Measurements from ENCODE around the gene GPATCH3. TPM values are rescaled to one million over a fixed set of nuclear protein-coding genes. Genes with fewer than 3 reads are reported as not detected.

Gene GPATCH3
- total and polyA plus RNA-seq, 2 donors from 2014 or later, result 15.8 TPM

DNA sequence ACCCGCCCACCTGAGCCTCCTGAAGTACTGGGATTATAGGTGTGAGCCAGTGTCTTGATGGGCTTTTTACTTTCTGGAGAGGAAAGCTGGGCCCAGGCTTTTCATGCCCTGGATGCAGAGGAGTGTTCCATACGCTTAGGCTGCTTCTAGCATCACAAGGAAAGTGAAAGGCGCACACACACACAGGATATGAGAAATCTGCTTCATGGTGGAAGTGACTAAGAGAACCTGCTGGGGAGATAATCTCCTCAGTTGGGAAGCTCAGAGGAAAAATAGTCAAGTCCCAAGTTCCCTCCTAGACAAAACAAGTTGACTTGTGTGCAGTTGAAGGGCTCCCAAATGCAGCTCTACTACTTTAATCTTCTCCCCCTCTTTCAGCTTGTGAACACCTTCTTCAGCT is 23.4 kb upstream of the GPATCH3 start:
- H3K36me3 ChIP-seq (ENCODE audit: control insufficient read depth in 2 of 3, insufficient read depth in 3 of 3, low read length in 3 of 3), result peaks cover 2 to 9% (median 9%) of the 10 kb centered on the region in 3 donors
- H3K4me1 ChIP-seq (ENCODE audit: control insufficient read depth in 2 of 3, insufficient read depth in 2 of 3, low read depth in 1 of 3, low read length in 3 of 3), result peaks cover 4 to 14% (median 9%) of the 10 kb centered on the region in 3 donors
- DNase-seq, result no peak
- no peak overlapping the region for H3K27ac ChIP-seq (ENCODE audit: low read depth in 2 of 2, low read length in 2 of 2)
- H3K9me3 ChIP-seq (ENCODE audit: control insufficient read depth in 2 of 3, insufficient read depth in 1 of 3, low read length in 3 of 3), result no peaks in the 10 kb centered on the region
- FAIRE-seq, result no peak
- intact Hi-C loops (cut with DNase I), result no loop called here
- no peak for TF ChIP-seq CTCF (IDR thresholded peaks at IDR 0.05; ENCODE audit: borderline replicate concordance, extremely low read depth, insufficient read depth)
- H3K9ac ChIP-seq (ENCODE audit: low read length in 3 of 3), result no peak overlapping the region
- H3K4me3 ChIP-seq (ENCODE audit: low read length in 3 of 3), result no peak overlapping the region
- no peaks in the 10 kb centered on the region for H3K27me3 ChIP-seq (ENCODE audit: control insufficient read depth, insufficient read depth, low read length)

DNA sequence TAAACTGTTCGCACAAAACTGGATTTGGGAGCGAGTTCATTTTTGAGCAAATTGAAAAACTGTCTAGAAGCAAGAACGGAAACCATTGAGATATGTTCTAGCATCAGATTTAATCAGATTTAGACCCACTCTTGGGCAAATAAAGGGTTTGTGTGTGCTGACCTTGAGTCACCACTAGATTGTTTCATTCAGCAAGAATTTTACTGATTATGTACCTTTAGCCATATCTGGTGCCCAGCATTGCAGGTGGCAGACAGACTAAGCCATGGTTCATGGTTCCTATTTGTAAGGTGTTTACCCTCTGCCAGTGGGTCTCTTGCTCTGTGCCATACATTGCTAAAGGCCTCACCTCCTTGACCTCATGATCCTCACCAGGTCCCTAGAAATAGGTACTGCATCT is 22.6 kb upstream of the GPATCH3 start:
- Histone ChIP-seq H3K4me3 (ENCODE audit: low read length in 3 of 3) (peak overlapping the region in 2 of 3 donors; percentile 69 to 82), H3K4me1 (ENCODE audit: control insufficient read depth in 2 of 3, insufficient read depth in 2 of 3, low read depth in 1 of 3, low read length in 3 of 3) (peaks cover 4 to 14% (median 9%) of the 10 kb centered on the region in 3 donors), H3K27ac (ENCODE audit: low read depth in 2 of 2, low read length in 2 of 2) (no peak overlapping the region), H3K27me3 (ENCODE audit: control insufficient read depth, insufficient read depth, low read length) (no peaks in the 10 kb centered on the region), H3K9me3 (ENCODE audit: control insufficient read depth in 2 of 3, insufficient read depth in 1 of 3, low read length in 3 of 3) (no peaks in the 10 kb centered on the region), H3K9ac (ENCODE audit: low read length in 3 of 3) (peak overlapping the region in 1 of 3 donors; percentile 33), H3K36me3 (ENCODE audit: control insufficient read depth in 2 of 3, insufficient read depth in 3 of 3, low read length in 3 of 3) (peaks cover 0 to 9% (median 6%) of the 10 kb centered on the region in 3 donors)
- no peak for TF ChIP-seq CTCF (IDR thresholded peaks at IDR 0.05; ENCODE audit: borderline replicate concordance, extremely low read depth, insufficient read depth)
- intact Hi-C loops (cut with DNase I), result no loop called here
- DNase-seq (no peak), FAIRE-seq (no peak)

DNA sequence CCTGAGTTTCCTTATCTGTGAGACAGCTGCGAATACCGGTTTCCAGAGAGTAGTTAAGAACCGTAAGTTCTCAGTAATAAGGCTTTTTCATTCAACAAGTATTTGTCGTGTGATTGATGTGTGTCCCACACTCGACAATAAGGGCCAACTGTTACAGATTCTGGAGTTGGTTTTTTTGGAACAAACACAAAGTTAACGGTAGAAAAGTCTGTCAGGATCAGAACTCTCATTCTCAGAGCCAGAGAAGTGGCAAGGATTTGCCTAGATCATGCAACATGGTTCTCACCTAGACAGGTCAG is 22.1 kb upstream of the GPATCH3 start:
- no peak for DNase-seq
- intact Hi-C loops (cut with DNase I), result no loop called here
- TF ChIP-seq CTCF (IDR thresholded peaks at IDR 0.05; ENCODE audit: borderline replicate concordance, extremely low read depth, insufficient read depth), result no peak
- Histone ChIP-seq H3K36me3 (ENCODE audit: control insufficient read depth in 2 of 3, insufficient read depth in 3 of 3, low read length in 3 of 3) (peaks cover 0 to 9% (median 6%) of the 10 kb centered on the region in 3 donors), H3K27ac (ENCODE audit: low read depth in 2 of 2, low read length in 2 of 2) (no peak overlapping the region), H3K9me3 (ENCODE audit: control insufficient read depth in 2 of 3, insufficient read depth in 1 of 3, low read length in 3 of 3) (no peaks in the 10 kb centered on the region), H3K27me3 (ENCODE audit: control insufficient read depth, insufficient read depth, low read length) (no peaks in the 10 kb centered on the region), H3K9ac (ENCODE audit: low read length in 3 of 3) (peak overlapping the region; percentile 2 to 88 (median 85)), H3K4me1 (ENCODE audit: control insufficient read depth in 2 of 3, insufficient read depth in 2 of 3, low read depth in 1 of 3, low read length in 3 of 3) (peaks cover 4 to 14% (median 9%) of the 10 kb centered on the region in 3 donors), H3K4me3 (ENCODE audit: low read length in 3 of 3) (peak overlapping the region; percentile 69 to 83 (median 82))
- no peak for FAIRE-seq
